Fibroblast of lung (primary cell): Measurements from ENCODE around the gene LDLRAD4.

Experiments used
- EZH2 ChIP-seq: IDR thresholded peaks from 2 replicates; pipeline ENCODE4 v1.5.1; 2012; ENCODE audit warnings: low read length, control low read depth, mild to moderate bottlenecking; ENCODE audit errors: missing control alignments
- TF ChIP-seq, protein P1 (sequence below), 2 donors: IDR thresholded peaks in 1 of 2; conservative IDR thresholded peaks in 1 of 2; 1 replicate in 1 of 2; 2 replicates in 1 of 2; pipeline ENCODE4 v1.5.1; 2011 to 2012; ENCODE audit warnings: low read length in 2 of 2, control low read depth in 1 of 2, inconsistent platforms in 1 of 2, low read depth in 1 of 2, mild to moderate bottlenecking in 1 of 2

DNA sequence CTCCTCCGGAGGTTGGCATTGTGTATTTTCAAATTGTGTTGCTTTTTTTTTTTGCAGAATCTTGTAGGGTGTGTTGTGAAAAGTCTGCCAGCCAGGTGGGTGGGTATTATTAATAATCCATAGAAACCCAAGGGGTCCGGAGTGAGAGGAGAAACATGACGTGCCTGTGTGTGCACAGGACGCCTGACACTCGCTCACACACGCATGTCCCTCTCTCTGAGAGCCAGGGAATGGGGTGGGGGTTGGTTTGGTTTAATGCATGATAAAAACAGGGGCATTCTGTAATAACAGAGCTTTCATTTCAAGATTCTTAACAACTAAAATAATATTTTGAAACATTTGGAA lies 283.0 kb downstream of the LDLRAD4 start:
- TF ChIP-seq, protein P1, sequence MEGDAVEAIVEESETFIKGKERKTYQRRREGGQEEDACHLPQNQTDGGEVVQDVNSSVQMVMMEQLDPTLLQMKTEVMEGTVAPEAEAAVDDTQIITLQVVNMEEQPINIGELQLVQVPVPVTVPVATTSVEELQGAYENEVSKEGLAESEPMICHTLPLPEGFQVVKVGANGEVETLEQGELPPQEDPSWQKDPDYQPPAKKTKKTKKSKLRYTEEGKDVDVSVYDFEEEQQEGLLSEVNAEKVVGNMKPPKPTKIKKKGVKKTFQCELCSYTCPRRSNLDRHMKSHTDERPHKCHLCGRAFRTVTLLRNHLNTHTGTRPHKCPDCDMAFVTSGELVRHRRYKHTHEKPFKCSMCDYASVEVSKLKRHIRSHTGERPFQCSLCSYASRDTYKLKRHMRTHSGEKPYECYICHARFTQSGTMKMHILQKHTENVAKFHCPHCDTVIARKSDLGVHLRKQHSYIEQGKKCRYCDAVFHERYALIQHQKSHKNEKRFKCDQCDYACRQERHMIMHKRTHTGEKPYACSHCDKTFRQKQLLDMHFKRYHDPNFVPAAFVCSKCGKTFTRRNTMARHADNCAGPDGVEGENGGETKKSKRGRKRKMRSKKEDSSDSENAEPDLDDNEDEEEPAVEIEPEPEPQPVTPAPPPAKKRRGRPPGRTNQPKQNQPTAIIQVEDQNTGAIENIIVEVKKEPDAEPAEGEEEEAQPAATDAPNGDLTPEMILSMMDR (conservative IDR thresholded peaks at IDR 0.05 in 1 of 2, IDR thresholded peaks at IDR 0.05 in 1 of 2; ENCODE audit: low read depth in 1 of 2, low read length in 2 of 2): no peak
- no peak for TF ChIP-seq EZH2
